GM12891 (cell line): ENCODE data around the gene SDK1.

Source experiments
- POLR2A ChIP-seq: IDR thresholded peaks from 2 replicates; pipeline ENCODE4 v1.6.1; 2011; ENCODE audit warnings: low read depth, low read length, control low read depth
- POLR2AphosphoS5 ChIP-seq: IDR thresholded peaks from 2 replicates; pipeline ENCODE4 v1.6.1; 2011; ENCODE audit warnings: low read depth, low read length, control low read depth
- TAF1 ChIP-seq: IDR thresholded peaks from 2 replicates; pipeline ENCODE4 v1.6.1; 2011; ENCODE audit warnings: low read depth, low read length, control low read depth

DNA sequence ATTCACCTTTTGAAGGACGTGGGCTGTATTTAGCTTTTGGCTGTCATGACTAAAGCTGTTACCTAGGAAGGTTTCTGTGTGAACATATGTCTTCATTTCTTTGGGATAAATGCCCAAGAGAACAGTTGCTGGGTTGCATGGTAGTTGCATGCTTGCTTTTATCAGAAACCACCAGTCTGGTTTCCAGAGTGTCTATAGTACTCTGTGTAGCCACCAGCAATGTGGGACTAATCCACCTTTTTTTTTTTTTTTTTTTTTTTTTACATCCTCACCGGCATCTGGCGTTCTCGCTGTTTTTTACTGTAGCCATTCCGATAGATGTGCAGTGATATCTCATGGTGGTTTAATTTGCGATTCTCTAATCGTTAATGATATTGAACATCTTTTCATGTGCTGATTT, 297.8 kb downstream of the SDK1 start:
- TF ChIP-seq POLR2AphosphoS5 (no peak), POLR2A (no peak), TAF1 (no peak)
